Stimulated activated CD8-positive, alpha-beta memory T cell treated with anti-CD3 and anti-CD28 coated beads, Interleukin-12 subunit alpha, Interleukin-12 subunit beta, amount 100 ng/mL, for 24 hours (primary cell): Measurements from ENCODE around the gene RIN3.
"Not testable (repeated sequence)": the region's sequence is repeated elsewhere in the genome, so short reads cannot be mapped to it uniquely, and the experiment has no call there.

ENCODE experiments used
- DNase-seq: peaks from one replicate; pipeline ENCODE4 v3.0.0-alpha.2; 2020; ENCODE audit errors: extremely low read depth

RIN3 gene

DNA sequence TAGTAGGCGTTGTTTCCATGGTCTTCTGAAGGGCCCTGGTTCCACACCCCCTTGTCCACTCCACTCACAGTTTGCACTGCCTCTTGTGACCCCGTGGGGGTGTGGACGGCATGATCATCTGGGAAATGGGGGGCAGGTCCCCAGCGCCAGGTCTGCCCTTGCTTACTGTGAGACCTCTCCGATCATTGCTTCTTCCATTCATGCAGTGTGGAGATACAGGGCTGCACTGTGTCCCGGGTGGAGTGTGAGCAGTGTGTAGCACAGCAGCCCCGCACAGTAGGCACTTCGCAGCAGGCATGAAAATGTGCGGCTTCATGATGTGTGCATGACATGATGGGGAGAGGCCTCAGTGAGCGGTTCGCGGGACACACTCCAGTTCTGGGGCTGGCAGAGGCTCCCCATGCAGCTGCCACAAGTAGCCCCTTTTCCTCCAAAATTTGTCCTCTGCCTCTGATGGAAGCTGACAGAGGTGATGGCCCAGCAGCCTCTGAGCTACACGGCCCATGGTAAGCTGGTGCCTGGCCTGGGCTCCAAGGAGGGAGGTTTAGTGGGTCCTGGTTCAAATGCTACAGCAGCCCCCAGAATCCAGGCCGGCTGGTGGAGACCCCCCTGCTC is 15.0 kb downstream of the RIN3 start:
- no peak for DNase-seq

DNA sequence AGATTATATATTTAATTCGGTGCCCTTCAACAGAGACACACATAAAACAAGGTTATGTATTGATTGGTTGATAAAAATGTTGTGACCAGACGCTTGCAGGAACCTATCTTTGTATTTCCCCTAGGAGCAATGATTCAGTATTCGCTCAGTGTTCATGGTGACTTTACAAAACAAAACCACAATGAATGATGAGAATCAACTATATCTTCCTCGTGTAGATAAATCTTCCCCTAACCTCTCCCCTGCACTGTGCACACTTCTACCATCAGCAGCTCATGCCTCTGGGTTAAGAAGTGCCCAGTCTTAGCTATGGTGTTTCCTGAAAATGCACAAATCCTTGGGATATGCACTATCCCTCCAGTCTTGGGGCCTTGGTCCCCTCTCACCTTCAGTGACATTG is 16.3 kb downstream of the RIN3 start:
- no peak for DNase-seq

DNA sequence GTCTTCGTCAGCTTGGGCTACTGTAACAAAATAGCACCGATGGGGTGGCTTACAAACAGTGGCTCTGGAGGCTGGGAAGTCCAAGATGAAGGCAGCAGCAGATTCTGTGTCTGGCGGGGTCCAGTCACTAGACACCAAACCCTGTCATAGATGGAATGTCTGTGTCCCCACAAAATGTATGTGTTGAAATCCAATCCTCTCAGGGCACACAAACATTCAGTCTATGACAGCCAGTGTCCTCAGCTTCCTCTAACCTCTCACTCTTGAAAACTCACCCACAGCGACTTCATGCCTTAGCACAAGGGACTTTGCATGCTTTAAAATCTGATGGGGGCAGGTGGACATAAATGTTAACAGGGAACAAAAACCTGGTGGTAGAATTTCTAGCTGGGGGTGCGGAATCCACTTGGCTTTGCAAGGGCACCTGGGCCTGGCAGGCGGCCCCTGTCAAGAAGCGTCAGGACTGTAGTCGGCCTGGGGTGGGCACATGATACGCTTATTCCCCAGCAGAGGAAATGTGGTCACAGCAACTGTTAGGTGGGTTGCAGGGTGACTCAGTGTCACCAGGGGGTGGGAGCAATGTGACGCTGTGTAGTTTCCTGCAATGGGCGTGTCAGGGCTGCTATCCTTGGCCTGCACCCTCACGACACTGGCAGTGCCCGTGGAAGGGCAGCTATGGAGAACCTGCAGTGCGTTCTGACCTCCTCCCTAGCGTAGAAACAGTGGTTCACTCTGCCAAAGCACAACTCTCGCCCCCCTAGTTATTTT is 17.7 kb downstream of the RIN3 start:
- peak; percentile 58 for DNase-seq

DNA sequence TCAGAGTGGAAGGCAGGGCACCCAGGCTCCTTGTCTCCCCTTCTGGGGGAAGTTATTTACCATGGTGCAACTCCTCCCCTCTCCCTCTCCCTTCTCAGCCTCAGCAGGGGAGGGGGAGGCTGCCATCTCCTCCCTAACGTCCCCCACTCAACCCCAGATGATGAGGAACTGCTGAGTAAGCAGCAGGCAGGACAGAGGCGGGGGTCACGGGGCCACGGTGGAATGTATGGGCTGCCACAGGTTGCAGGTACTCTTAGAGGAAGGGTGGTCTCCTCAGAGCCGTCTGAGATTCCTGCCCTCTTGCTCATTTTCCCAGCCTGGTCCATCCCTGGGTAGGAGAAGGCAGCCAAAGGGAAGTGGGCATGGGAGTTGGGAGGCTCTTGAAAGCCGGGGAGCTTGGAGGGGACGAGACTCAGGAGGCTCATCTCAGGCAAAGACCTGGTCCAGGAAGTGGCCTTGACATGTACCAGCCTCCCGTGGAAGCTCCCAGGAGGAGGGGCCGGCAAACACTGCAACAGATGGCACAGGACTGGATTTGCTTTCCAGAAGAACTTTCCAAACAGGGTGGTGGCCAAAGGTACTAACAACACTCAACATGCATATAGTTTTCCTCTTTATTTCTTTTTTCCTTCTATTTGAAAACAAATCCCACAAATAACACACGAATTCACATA is 19.0 kb downstream of the RIN3 start:
- DNase-seq, result no peak

DNA sequence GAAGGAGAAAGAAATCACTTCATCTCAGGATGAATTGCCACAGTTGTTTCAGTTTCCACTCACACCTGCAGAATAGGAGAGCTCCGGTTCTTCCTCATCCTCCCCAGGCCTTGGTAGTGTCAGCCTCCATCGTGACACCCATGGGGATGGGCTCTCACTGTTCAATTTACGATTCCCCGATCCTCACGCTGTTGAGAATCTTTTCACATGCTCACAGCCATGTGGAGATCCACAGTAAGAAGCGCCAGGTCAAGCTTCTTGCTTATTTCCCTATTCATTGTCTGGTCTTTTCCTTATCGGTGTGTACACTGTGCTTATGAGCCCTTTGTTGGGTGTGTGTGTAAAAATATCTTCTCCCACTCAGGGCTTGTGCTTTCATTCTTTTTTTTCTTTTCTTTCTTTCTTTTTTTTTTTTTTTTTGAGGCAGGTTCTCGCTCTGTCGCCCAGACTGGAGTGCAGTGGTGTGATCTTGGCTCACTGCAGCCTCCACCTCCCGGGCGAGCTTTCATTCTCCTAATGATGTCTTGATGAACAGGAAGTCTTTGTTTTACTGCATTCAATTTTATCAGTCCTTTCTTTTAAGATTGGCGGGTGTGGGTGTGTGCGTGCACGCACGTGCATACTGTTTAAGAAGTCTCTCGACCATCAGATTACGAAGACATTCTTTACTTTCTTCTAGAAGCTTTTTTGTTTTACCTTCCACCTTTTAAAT is 21.5 kb downstream of the RIN3 start:
- no peak for DNase-seq

DNA sequence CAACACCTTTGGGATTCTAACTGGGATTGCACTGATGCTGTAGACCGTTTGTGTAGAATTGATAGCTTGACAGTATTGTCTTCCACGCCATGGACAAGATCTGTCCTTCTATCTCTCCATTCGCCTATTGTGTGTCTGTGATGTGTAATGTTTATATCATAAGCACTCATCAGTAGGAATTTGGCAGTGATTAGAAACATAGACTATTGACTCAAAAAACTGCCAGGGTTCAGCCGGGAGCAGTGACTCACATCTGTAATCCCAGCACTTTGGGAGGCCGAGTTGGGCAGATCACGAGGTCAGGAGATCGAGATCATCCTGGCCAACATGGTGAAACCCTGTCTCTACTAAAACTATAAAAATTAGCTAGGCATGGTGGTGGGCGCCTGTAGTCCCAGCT is 22.6 kb downstream of the RIN3 start:
- not testable (repeated sequence) for DNase-seq

DNA sequence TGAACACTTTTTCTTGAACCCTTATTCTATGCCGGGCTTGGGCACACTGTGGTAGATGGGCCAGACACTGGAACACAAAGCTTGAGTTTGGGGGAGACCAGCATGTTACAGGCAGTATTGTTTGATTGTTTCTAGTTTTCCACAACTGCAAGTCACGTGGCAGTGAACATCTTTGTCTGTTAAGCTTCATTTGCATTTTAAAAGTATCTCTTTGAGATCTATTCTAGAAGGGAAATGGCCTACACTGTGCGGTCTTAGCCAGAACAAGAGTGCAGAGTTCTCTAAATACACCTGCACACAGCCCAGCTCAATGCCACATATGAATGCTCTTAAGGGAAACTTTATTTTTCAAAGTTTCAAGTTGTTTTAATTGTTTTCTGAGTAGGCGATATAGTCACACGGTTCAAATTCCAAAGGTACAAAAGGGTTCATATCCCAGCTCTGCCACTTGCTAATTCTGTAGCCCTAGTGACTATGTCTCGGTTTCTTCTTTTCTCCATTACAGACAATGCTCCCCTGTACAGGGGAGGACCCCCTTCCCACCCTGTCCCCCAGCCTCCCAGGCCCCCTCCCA is 24.9 kb downstream of the RIN3 start:
- DNase-seq, result no peak

DNA sequence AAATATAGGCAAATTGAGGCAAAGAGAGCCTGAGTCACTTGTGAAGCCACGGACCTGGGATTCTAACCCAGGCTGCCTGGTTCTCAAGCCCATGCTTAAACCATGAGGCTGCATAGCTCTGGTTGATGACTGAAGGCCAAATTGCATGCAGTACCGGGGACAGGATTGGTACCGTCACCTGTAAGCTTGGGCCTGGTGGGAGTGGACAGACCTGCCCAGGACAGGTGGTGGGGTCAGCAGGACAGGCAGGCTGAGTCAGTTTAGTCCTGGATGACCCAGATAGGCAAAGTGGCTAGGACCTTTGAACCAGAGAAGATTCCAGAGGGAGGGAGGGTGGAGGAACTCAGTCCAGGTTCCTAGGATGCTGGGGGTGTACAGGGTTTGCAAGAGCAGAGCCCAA is 25.8 kb downstream of the RIN3 start:
- no peak for DNase-seq

DNA sequence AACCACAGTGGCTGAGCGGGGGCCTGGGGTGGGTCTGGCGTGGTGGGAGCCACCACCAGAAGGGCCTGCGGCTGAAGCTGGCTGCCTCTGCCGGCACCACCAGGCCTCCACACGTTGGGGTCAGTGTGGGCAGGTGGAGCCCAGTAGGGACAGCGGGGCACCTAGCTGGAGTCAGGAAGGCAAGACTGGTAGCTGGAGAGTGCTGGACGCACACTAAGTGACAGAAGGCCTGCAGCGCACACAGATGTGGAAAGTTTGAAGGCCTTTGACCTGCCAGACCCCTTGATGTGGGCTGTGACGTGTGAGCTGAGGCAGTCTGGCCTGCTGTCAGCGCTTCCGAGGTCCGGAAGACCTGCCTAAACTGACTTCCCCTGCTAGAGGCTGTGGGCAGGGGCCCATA is 26.3 kb downstream of the RIN3 start:
- no peak for DNase-seq

DNA sequence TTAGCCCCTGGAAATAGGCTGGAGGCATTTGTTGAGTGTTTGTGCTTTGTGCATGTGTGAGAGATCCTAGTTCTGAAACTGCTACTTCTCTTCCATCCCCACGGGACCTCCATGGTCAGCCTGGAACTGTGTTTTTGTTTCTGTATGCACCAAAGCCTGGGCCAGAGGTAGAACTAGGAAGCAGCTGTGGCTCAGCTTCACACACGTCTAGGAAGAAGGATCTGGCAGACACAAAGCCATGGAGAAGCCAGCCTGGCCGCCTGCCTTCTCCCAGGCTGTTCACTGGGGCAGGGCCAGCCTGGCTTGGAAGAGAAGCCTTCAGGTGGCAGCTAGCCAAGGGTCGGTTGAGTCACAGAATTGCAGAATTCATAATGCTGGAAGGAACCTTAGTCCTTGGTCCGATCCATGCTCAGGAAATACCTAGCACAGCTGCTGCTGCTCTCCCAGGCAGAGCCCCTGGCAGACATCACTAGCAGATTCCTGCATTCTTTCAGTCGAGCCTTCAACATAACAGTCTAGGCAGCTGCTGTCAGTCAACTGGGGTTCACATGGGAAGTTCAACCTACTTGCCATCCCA is 27.0 kb downstream of the RIN3 start:
- no peak for DNase-seq

DNA sequence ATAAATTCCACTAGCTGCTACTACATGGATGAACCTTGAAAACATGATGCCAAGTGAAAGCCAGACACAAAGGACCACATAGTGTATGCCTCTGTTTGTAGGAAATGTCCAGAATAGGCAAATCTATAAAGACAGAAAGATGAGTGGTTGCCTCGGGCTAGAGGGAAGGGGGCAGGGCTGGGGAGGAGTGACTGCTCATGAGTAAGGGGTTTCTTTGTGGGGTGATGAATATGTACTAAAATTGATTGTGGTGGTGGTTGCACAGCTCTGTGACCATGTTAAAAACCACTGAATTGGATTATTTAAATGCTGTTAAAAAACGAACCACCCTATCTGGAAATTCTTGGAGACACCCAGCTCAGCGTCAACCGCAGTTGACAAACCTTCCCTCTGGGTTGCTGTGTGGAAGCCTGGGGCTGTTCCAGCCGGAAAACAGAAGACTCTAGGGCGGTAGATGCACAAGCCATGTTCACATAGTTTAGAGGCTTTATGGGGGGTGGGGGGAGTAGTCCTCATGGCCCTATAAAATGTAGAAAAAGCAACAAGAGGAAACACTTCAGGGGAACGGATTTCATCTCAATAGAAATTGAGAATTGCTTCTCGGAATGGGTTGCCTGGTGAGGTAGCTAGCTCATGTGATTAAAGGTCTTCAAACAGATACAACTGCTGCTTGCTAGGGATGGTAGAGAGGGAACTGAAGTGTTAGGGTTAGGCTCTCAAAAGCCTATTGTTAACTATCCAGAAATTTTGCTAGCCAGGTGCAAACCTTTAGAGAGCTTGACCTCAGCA is 29.4 kb downstream of the RIN3 start:
- DNase-seq, result no peak

DNA sequence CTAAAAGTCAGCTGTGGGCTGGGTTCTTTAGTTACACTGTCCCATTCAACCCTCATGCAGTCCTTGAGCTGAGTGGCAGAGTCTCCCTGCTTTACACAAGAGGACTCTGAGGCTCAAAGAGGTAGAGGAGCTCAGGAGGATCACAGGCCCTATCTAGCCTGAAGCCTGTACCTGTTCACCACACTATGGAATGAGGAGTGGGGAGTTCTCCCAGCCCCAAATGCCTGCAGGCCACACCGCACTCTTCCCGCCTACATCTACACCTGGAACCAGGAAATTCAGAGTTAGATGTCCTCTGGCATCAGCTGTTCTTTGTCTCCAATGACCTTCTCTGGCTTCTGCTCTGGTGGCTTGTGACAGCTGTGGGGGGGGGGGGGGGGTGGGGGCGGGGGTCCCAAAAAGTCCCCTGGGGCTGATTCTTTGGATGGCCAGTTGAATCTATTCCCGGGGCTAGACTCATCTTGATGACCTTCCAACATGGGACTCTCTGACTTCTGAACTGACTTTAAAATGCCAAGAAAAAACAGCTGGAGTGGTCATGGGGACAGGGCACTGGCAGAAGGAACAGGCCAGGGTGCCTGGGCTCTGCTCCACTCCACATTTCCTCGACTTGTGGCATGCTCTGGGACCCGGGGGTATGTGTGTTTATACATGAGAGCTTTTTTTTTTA is 30.6 kb downstream of the RIN3 start:
- no peak for DNase-seq

DNA sequence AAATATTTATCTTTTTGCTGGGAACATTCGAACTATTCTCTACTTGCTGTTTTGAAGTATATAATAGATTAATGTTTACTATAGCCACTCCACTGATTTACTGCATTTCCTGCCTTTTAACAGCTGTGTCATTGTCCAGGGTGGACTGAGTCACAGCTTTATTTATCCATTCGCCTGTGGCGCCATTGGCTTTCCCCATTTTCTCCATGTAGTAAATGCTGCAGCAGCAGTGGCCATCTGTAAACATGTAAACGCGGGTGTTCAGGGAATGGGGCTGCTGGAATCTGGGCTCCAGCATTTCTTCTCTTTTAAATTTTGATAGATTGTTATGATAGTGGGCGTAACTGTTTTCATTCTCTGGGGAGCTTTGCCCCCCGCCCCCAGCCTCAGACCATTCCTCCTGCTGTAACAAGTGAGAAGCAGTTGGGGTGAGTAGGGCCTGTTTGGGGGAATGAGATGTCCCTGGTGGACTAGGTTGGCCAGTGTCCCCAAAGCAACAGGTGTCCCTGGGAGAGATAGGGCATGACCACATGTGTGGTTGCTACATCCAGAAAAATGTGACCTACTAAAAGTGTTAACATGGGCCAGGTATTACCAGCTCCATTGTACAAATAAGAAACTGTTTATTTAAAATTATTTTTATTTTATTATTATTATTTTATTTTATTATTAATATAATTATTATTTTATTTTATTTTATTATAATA is 32.9 kb downstream of the RIN3 start:
- no peak for DNase-seq

DNA sequence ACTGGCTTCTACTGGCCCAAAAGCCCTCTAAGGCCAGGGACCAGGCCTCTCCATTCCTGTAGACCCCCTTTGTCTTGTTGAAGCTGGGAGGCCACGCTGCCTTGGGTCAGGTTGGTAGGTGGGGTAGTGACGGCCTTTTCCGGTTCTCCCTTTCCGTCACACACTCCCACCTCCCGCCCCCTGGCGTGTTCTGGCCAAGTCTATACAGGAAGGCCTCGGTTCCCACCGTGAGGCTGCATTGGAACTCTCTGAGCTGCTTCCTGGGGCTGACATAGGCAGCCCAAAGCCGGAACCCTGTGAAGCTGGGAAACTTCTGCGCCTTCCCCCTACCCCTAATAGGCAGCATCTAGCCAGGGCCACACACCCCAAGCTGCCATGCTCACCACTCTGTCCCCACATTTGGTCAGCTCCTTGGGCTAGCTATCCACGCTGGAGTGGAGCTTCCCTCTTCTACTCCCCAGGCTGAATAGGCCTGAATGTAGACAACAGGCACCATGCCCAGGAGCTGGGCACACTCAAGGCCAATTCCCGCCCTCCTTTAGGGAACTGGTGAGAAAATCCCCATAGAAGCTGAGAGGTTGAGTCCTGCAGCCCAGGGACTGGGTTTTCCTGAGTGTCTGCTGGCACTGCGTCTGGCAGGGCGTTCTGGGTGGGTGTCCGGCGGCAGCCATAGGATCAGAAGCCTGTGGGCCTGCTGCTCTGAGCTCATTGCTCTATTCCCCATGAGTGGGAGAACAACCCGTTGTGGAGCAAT is 35.7 kb downstream of the RIN3 start:
- DNase-seq, result no peak

DNA sequence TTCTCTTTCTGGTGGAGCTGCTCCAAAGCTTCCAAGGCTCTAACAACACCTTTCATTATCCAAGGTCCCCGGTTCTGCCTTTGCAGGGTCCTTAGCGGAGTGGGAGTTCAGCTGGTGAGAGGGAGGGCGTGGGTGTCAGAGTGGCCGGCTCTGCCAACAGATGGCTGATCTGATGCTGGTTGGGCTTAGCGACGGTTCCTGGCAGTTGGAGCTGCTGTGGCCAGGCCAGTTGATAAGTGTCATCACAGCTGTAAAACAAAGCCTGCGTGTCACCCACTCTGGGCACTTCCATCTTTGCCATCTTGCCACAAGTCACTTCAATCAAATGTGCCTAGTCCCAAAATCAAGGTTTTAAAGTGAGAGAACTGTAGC is 36.3 kb downstream of the RIN3 start:
- no peak for DNase-seq

DNA sequence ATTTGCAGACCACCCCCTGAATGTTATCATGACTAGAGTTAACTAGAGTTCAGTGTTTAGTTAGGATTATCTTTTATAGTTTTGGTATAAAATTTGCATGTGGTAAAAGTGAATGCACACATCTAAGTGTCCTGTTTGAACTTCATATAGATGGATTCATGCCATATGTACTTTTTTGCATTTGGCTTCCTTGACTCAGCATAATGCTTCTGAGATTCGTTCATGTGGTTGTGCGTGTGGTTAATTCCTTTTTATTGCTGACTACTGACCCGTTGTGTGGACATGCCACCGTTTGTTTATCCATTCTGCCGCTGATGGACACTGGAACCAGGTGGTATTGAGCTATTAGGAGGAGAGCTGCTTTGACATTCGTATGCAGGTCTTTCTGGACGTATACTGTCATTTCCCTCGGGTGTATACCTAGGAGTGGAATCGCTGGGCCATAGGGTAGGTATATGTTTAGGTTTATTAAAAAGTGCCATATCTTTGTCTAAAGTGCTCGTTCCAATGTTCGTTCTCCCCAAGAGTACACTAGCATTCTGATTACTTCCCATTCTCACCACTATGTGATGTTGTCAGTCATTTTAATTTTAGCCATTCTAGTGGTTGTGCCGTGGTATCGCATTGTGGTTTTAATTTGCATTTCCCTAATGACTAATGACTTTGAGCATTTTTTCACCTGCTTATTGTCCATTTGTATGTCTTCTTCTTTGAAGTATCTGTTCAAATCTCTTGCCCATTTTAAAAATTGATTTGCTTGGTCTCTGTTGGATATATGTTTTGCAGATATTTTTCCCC is 37.7 kb downstream of the RIN3 start:
- DNase-seq, result no peak

DNA sequence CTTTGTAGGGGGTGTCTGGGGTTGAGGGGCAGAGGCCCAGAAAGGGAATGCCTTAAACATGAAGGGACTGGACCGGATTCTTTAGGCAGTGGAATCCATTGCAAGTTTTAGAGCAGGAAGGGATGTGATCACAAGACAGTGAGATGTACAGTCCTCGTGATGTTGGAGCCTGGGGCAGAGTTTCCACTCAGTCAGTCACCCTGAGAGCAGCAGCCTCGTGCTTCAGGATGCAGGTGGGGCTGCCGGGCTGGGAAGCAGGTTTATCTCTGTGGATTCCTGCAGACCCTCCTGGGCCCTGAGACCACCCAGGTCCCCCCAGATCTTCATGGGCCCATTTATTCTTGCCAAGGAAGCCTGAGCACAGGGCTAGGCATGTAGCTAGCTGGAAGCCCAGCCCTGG is 38.5 kb downstream of the RIN3 start:
- no peak for DNase-seq

DNA sequence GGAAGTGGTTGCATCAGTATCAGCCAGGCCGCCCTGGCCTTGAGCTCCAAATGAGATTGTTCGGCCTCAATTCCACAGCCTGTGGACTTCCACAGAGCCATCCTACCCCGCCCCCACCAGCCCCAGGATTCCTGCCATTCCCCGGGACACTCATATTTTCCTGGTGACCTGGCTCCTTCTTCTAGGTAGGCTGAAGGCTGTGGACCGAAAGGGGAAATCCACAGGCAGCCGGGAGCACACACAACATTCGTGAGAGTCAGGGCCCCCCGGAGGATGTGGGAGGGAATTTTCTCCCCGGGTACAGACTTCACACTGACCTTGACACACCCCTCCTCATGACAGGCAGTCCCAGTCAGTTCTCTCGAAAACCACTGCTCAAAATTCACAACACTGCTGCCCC is 39.9 kb downstream of the RIN3 start:
- DNase-seq, result no peak
